Cortex of kidney (tissue), 1 donor: Measurements from ENCODE around the gene HYPK.
"Not testable (repeated sequence)": the region's sequence is repeated elsewhere in the genome, so short reads cannot be mapped to it uniquely, and the experiment has no call there.

Experiments
- DNase-seq: peaks from one replicate; lab custom pipeline; 2025; lab: John Stamatoyannopoulos, UW

The HYPK gene

DNA sequence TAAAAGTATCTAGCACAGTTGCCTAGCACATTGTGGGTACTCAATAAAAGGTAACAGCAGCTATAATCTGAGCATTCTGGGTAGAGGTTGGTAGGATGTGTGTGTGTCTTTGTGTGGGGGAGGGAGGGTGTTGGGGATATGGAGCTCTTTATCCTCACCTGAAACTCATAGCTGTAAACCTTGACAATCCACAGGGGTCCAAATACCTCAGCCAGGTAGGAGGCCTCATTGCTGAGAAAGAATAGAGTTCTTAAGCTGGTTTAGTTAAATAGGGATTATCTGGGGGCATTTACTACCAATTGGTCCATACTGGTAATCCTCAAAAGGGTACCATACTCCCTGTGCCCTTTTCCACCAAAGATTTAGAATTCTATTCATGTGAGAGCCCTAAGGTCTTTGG lies 4.4 kb upstream of the HYPK start:
- no peak for DNase-seq

GRCh38 chr15:43796566-43796965 lies 3.8 kb upstream of the HYPK start:
- no peak for DNase-seq

DNA sequence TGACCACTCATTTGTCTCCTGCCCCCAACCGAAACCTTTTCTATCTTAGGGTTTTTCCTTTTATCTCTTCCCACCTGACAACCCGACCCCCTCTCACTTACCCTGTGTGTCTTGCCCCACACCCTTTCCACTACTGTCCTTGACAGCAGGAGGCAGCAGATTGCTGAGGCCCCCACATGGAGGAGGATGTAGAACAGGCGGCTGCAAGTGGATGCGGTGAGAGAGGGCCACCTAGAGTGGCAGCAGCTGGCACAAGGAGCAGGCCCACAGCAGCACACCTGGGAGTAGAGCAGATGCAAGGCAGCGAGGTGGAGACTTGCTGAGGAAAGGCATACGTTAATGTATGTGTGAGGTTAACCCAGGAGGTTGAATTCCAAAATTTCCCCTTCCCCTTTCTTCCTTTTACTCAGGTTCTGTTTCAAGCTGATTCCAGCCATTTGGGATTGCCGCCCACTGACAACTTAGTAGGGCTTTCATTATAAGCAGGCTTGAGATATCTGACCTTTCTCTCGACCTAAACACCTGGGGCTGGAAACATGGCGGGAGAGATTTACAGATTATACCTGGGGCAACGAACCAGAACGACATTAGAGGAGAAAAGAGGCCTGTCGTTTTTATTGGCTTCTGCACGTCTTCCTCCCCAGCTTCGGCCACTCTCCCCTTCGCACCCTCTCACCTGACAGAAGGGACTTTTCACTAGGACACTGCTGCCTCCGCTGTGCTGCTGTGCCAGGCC lies 1.0 kb upstream of the HYPK start:
- DNase-seq: no peak

DNA sequence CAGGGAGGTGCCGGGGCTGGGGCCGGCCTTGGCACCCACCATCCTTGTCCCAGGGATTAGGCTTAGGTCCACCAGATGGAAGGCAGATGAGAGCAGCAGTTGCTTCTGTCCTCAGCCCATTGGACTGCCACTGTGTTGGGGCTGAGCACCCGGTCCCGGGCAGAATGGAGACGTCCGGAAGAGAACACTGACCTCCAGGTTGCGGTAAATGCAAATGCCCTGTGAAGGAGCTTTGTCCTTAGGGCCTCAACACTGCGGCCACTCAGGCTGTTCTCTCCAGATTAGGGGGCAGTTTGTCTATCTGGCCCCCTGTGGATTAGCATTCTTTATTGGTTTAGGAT lies 484 bp upstream of the HYPK start, which contains the start of gene SERINC4:
TSS of gene SERINC4 (minus strand) at position 276 of the 341 bp plus-strand sequence. CDS start at position 42, 234 bp downstream.
- DNase-seq: no peak

DNA sequence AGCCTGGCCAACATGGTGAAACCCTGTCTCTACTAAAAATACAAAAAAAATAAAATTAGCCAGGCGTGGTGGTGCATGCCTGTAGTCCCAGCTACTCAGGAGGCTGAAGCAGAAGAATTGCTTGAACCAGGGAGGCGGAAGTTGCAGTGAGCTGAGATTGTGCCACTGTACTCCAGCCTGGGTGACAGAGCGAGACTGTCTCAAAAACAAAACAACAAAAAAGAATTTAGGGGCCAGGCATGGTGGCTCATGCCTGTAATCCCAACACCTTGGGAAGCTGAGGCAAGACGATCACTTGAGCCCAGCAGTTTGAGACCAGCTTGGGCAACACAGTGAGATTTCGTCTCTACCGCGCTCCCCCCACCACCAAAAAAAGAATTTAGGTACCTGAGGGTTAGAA lies 2.3 kb downstream of the HYPK start:
- DNase-seq: not testable (repeated sequence)

DNA sequence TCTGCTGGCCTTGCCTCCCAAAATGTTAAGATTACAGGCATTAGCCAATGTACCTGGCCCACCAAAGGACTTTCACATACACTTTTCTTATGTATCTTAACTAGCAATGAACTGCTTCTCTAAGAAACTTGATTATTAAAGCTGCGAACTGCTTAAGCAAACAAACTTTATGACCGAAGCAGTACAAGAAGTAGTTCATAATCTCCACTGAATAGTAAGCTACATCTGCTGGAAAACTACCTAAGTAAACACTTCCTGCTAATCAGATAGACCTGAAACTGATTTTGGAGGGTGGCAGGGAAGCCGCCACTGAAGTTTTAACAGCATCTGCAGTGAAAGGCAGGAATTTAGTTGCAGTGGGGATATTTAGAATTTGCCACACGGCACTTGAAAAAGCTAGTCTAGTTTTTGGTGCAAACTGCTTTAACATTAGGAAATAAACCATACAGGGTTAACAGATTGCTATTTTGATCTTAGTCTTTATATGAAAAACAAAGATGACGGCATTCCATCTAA lies 8.1 kb downstream of the HYPK start:
- no peak for DNase-seq

DNA sequence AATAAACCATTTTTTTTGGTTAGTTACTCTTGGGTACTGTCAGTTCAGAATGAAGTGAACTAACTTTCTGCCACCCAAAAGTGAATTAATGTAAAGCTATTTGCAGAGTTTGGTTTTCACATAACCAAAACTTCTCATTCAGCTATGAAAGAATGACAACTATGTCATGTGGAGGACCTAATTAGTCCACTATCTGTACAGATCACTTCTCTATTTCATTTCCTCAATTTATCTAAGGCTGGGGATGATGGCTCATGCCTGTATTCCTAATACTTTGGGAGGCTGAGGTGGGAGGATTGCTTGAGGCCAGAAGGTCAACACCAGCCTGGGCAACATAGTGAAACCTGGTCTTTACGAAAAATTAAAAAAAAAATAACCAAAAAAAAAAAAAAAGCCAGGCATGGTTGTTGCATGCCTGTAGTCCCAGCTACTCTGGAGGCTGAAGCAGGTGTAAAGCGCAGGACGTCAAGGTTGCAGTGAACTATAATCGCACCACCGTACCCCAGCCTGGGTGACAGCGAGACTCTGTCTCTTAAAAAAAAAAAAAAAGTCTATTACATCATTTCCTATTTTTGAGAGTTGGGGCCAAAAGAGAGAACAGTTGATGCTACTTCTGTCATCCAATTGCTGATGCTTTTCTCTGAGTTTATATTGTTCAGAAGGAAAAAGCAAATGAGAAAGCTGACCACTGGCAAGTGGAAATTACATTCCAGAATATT lies 8.7 kb downstream of the HYPK start:
- no peak for DNase-seq

DNA sequence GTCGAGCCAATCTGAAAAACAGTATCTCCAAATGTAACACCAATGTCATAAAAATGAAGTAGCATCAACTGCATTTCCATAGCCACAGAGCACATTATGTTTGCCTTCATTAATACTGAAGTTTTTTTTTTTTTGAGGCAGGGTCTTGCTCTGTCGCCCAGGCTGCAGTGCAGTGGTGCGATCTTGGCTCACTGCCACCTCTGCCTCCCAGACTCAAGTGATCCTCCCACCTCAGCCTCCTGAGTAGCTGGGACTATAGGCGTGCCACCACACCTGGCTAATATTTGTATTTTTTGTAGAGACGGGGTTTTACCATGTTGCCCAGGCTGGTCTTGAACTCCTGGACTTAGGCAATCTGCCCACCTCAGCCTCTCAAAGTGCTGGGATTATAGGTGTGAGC lies 14.7 kb downstream of the HYPK start:
- DNase-seq: not testable (repeated sequence)

GRCh38 chr15:43821505-43821904 lies 21.1 kb downstream of the HYPK start:
- DNase-seq: no peak

DNA sequence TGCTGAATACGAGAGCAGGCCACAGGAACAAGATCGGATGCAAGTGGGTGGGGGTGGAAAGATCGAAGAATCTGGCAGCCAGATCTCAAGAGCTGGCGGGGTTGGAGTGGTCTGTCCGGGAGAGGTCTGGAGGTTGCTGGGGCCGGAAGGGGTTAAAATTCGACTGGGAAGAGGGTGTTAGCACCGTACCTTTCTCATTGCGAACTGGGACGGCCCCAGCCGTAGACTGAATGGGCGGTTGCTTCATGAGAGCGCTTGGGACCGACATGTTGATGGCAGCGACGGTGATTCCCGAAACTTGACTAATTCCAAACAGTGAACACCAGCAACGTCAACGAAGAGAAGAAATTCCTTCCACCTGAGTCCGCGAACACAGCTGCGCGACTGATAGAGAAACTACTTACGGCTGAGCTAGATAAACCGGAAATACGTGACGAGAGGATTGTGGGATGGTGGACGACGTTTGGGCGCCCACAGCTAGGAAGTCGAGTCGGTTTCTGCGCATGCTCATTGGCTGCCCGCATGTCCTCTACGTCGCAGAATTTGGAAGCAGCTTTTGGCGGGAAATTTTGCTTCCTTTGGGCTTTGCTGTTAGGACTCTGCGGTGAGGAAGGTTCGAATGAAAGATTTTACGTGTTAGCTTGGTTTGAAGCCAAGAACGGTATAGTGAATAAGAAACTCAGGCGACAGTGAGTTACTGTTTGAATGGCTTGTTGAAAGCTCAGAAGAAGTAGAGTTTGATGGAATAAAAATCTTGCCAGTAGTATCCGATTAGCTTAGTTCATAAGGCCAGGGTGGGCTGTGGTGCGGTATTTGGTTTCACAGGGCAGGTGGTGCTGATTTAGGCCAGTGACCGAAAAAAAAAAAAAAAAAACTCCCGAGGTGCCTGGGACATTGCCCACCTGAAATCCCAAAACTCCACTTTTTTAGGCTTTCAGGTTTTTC lies 24.2 kb downstream of the HYPK start, which contains the start of gene MFAP1:
TSS of gene MFAP1 (minus strand) at position 389 of the 945 bp plus-strand sequence. CDS start at position 268, 121 bp downstream.
- DNase-seq: no peak

- not testable (repeated sequence) for DNase-seq
These were observed 24.9 kb downstream of the HYPK start for GRCh38 chr15:43825305-43825704.

- DNase-seq: no peak
These were observed 25.7 kb downstream of the HYPK start for GRCh38 chr15:43826029-43826507.

DNA sequence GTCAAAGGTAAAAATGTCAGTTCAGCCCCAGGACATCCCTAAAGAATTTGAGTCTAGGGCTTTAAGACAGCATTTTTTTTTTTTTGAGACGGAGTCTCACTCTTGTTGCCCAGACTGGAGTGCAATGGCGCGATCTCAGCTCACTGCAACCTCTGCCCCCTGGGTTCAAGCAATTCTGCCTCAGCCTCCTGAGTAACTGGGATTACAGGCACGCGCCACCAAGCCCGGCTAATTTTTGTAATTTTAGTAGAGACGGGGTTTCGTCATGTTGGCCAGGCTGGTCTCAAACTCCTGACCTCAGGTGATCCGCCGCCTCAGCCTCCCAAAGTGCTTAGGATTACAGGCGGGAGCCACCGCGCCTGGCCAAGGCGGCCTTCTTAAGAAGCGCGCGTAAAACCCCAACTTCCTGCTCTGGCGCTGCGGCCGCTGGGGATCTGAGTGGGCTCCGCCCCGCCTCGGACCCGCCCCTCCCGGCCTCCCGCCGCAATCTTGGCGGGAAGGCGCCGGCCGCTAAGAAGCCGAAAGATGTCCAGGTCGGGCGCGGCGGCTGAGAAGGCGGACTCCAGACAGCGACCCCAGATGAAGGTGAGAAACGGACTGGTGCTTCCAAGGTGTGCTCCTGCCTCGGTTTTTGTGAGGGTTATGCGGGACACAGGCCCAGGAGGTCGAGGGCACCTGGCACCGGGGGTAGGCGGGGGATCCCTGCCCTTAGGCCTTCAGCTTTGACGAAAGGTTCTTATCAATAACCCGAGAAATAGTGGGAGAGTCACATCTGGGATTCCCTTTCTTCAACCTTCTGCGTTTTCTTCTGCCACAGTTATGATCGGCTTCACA lies 26.3 kb downstream of the HYPK start, which contains the start of gene WDR76:
TSS of gene WDR76 (plus strand) at position 495 of the 834 bp plus-strand sequence. CDS start at position 526, 31 bp downstream.
- DNase-seq: no peak

GRCh38 chr15:43828061-43828657 lies 27.8 kb downstream of the HYPK start:
- DNase-seq: no peak

GRCh38 chr15:43829951-43830540 lies 29.6 kb downstream of the HYPK start:
- not testable (repeated sequence) for DNase-seq

DNA sequence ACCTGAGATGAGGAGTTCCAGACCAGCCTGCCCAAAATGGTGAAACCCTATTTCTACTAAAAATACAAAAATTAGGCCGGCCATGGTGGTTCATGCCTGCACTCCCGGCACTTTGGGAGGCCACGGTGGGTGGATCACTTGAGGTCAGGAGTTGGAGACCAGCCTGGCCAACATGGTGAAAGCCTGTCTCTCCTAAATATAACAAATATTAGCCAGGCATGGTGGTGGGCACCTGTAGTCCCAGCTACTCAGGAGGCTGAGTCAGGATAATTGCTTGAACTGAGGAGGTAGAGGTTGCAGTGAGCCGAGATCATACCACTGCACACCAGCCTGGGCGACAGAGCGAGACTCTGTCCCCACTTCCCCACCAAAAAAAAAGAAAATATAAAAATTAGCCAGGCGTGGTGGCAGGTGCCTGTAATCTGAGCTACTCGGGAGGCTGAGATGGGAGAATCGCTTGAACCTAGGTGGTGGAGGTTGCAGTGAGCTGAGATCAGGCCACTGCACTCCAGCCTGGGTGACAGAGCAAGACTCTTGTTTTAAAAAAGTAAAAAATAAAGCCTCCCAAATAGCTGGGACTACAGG lies 30.4 kb downstream of the HYPK start:
- DNase-seq: not testable (repeated sequence)

DNA sequence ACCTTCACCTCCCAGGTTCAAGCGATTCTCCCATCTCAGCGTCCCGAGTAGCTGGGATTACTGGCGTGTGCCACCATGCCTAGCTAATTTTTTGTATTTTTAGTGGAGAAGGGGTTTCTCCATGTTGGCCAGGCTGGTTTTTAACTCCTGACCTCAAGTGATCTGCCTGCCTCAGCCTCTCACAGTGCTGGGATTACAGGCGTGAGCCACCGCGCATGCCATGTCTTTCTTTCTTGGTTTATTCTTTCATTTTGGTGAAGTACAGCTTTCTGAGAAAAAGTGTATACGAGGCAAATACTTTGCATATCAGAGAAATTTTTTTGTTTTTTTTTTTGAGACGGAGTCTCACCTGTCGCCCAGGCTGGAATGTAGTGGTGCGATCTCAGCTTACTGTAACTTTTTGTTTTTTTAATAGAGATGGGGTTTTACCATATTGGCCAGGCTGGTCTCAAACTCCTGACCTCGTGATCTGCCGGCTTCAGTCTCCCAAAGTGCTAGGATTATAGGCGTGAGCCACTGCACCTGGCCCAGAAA lies 31.2 kb downstream of the HYPK start:
- DNase-seq: not testable (repeated sequence)

DNA sequence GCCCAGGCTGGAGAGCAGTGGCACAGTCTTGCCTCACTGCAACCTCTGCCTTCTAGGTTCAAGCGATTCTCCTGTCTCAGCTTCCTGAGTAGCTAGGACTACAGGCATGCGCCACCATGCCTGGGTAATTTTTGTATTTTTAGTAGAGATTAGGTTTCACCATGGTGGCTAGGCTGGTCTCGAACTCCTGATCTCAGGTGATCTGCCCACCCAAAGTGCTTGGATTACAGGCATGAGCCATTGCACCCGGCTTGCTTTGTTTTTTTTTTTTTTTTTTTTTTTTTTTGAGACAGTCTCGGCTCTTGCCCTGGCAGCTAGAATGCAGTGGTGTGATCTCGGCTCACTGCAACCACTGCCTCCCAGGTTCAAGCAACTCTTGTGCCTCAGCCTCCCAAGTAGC lies 32.1 kb downstream of the HYPK start:
- DNase-seq: not testable (repeated sequence)

GRCh38 chr15:43845421-43845820 lies 45.0 kb downstream of the HYPK start:
- no peak for DNase-seq
